A549 treated with RU486 at 1 μM for 4 hours (cell line): ENCODE results near the gene PCNP. TPM values are rescaled to one million over a fixed set of nuclear protein-coding genes. Genes with fewer than 3 reads are reported as not detected.

Source experiments
- total RNA-seq: library from RNA; stranded (reverse); fragments of 200-300 nt; extraction: Qiagen RNA extraction; gene quantifications from 5 replicates; pipeline ENCODE4 v1.2.3, GENCODE V29; 2022; ENCODE audit warnings: low read depth

Gene PCNP
- total RNA-seq: 93.6 to 122 TPM (median 101 TPM) in 5 replicates

GRCh38 chr3:101573449-101574387 is at the start of gene PCNP:
TSS of gene PCNP (plus strand) at chr3:101574180. CDS start at chr3:101574216, 36 bp downstream.

GRCh38 chr3:101561630-101562328 is 12.2 kb upstream of the PCNP start, which contains the start of gene TRMT10C:
TSS of gene TRMT10C (plus strand) at chr3:101561868. CDS start at chr3:101564782, 2,914 bp downstream.

Other genes starting within 250 kb of the PCNP start
- gene SENP7, start 61.0 kb upstream of the PCNP start, total RNA-seq: 0.49 to 2.4 TPM (median 2.0 TPM) in 5 replicates
- gene TRMT10C, start 12.3 kb upstream of the PCNP start, total RNA-seq: 19.8 to 41.7 TPM (median 35.9 TPM) in 5 replicates
- 6.4 to 11.0 TPM (median 9.7 TPM) in 5 replicates for gene ZBTB11, start 103.0 kb downstream of the PCNP start, total RNA-seq
- 1,605 to 2,236 TPM (median 1,786 TPM) in 5 replicates for gene RPL24, start 112.5 kb downstream of the PCNP start, total RNA-seq
- gene CEP97, start 150.4 kb downstream of the PCNP start, total RNA-seq: 3.1 to 6.8 TPM (median 5.3 TPM) in 5 replicates
- gene NXPE3, start 205.0 kb downstream of the PCNP start, total RNA-seq: 21.9 to 25.1 TPM (median 23.4 TPM) in 5 replicates